ENCODE results near the gene ADD2.

- TF ChIP-seq CTCF (IDR thresholded peaks at IDR 0.05) = no peak
- TF ChIP-seq POLR2A (IDR thresholded peaks at IDR 0.05) = no peak
Observed at GRCh38 chr2:70767079-70767698, 811 bp downstream of the ADD2 start.

Data from adrenal gland (tissue), 5 donors.